ENCODE data around the gene ADORA2A.
"Not testable (repeated sequence)": the region's sequence is repeated elsewhere in the genome, so short reads cannot be mapped to it uniquely, and the experiment has no call there.

The ADORA2A gene

DNA sequence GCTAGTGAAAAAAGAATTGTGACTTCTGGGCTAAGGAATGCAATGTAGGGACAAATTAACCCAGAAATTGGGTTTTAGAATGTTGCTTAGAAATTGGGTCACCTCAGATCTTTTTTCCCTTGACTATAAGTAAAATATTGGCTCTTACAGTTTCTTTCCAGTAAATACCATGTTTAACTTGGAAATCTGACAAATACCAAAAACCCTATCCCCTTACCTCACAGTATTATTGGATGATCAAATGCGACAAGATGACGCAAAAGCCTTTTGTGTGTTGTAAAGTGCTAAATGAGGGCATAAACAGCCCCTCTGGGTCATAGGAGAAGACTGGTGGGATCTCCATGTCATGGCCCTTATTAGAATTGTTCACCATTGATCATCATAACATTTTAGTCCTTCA is 61.6 kb downstream of the ADORA2A start:
- DNase-seq (ENCODE audit: low spot score): no peak

DNA sequence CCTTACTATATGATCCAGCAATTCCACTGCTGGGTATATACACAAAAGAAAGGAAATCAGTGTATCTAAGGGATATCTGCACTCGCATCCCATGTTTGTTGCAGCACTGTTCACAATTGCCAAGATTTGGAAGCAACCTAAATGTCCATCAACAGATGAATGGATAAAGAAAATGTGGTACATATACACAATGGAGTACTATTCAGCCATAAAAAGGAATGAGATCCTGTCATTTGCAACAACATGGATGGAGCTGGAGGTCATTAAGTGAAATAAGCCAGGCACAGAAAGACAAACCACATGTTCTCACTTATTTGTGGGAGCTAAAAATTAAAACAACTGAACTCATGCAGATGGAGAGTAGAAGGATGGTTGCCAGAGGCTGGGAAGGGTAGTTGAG is 62.0 kb downstream of the ADORA2A start:
- DNase-seq (ENCODE audit: low spot score): not testable (repeated sequence)
